ENCODE measurements around the gene RTN4RL2. TPM values are rescaled to one million over a fixed set of nuclear protein-coding genes. Genes with fewer than 3 reads are reported as not detected.

The RTN4RL2 gene
- total RNA-seq, 1 experiment from 2014 or later, result 4.6 TPM

GRCh38 chr11:57476047-57476756 is 15.9 kb downstream of the RTN4RL2 start:
- no TSS peak for BruUV-seq (replicated peaks)
- CTCF ChIA-PET, result interaction anchor here (0.6 to 1.7 kb wide), 11 partner anchors 12 to 1582 kb away, joined by 3 to 10 read pairs (median 3); partner anchors contain the start of gene SSRP1
- peaks cover 4% of the 10 kb centered on the region; the same call in 1 of the 2 replicates for H3K27me3 ChIP-seq (ENCODE audit: insufficient read depth, low read depth)

DNA sequence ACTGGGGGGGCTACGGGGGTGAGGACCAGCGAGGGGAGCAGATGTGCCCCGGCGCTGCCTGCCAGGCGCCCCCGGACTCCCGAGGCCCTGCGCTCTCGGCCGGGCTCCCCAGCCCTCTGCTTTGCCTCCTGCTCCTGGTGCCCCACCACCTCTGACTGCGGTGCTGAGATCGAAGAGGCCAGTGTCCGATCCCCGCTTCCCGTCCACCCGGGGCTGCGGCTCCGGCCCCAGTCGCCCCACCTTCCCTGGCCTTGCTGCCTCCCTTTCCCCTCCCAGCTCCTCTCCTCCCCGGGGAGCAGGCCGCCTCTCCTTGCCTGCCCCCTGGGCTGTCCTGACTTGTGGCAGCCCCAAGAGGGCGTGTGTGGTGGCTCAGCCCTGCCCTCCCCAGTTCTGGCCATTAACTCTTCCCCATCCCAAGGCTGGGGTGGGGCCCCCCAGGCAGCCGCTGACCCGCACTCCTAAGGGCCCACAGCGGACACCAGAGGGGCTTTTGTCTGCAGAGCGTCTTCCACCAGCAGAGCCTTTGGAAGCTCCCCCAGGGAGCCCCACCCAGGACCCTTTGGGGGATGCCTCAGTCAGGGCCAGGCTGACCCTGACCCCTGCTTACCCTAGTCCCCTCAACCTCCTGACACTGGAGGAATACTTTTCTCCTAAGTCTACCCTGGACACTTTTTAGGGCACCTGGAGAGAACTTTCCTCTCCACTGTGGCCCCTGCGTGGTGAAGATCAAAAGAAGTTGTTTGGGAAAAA is 16.6 kb downstream of the RTN4RL2 start:
- CTCF ChIA-PET, result interaction anchor here (0.6 to 1.7 kb wide), 11 partner anchors 13 to 1581 kb away, joined by 3 to 10 read pairs (median 3); partner anchors contain the start of gene SSRP1
- TSS peak; percentile 31 for BruUV-seq (replicated peaks)
- intact Hi-C loops (cut with micrococcal nuclease; ENCODE audit: unreplicated experiment), result no loop called here

More at GRCh38 chr11:57476047-57476756, 15.9 kb downstream of the RTN4RL2 start:
- peak overlapping the region; percentile 86 for H3K4me2 ChIP-seq
- peaks cover 15% of the 10 kb centered on the region; the same call in 1 of the 2 replicates for H3F3A ChIP-seq (ENCODE audit: insufficient read depth, low read depth)
- no peaks in the 10 kb centered on the region for H3K9me3 ChIP-seq (ENCODE audit: insufficient read depth, low read depth)
- no peaks in the 10 kb centered on the region for H3K79me2 ChIP-seq (ENCODE audit: low read depth)
- TF ChIP-seq EZH2 (IDR thresholded peaks at IDR 0.05; ENCODE audit: low read depth) (no peak), CTCF (conservative IDR thresholded peaks at IDR 0.05) (no peak)
- no peaks in the 10 kb centered on the region for H4K20me1 ChIP-seq (ENCODE audit: insufficient read depth)
- peak overlapping the region; percentile 62 for H3K4me3 ChIP-seq
- POLR2A ChIA-PET (ENCODE audit: unreplicated experiment), result interaction anchor here (0.5 to 0.7 kb wide), 5 partner anchors 12 to 323 kb away, joined by 3 to 10 read pairs (median 3); no protein-coding TSS in a partner anchor
- peak in 1 of 2 experiments; percentile 59 for DNase-seq
- H3K27ac ChIP-seq, result no peak overlapping the region
- H2AFZ ChIP-seq, result peak overlapping the region; percentile 83
- H3K9me2 ChIP-seq (ENCODE audit: insufficient read depth), result no peaks in the 10 kb centered on the region
- H3K4me1 ChIP-seq (replicated peaks; ENCODE audit: insufficient read depth), result peaks cover 12% of the 10 kb centered on the region
- intact Hi-C loops (cut with micrococcal nuclease; ENCODE audit: unreplicated experiment), result no loop called here
- no peaks in the 10 kb centered on the region for H3K36me3 ChIP-seq (ENCODE audit: low read depth)

More for the DNA sequence above, 16.6 kb downstream of the RTN4RL2 start:
- no peaks in the 10 kb centered on the region for H3K79me2 ChIP-seq (ENCODE audit: low read depth)
- POLR2A ChIA-PET (ENCODE audit: unreplicated experiment), result interaction anchor here (0.5 to 0.7 kb wide), 5 partner anchors 12 to 322 kb away, joined by 3 to 10 read pairs (median 3); no protein-coding TSS in a partner anchor
- TF ChIP-seq CTCF (conservative IDR thresholded peaks at IDR 0.05), result peak; percentile 76
- TF ChIP-seq EZH2 (IDR thresholded peaks at IDR 0.05; ENCODE audit: low read depth), result no peak
- DNase-seq, result peak; percentile 64 to 79
- no peaks in the 10 kb centered on the region for H3K9me2 ChIP-seq (ENCODE audit: insufficient read depth)
- peak overlapping the region; percentile 86 for H3K4me2 ChIP-seq
- no peaks in the 10 kb centered on the region for H3K9me3 ChIP-seq (ENCODE audit: insufficient read depth, low read depth)
- H3K4me3 ChIP-seq, result peak overlapping the region; percentile 62
- peaks cover 15% of the 10 kb centered on the region; the same call in 1 of the 2 replicates for H3F3A ChIP-seq (ENCODE audit: insufficient read depth, low read depth)
- H3K27ac ChIP-seq, result no peak overlapping the region
- no peaks in the 10 kb centered on the region for H4K20me1 ChIP-seq (ENCODE audit: insufficient read depth)
- H3K36me3 ChIP-seq (ENCODE audit: low read depth), result no peaks in the 10 kb centered on the region
- H3K4me1 ChIP-seq (replicated peaks; ENCODE audit: insufficient read depth), result peaks cover 12% of the 10 kb centered on the region
- H2AFZ ChIP-seq, result peak overlapping the region; percentile 83
- peaks cover 9% of the 10 kb centered on the region; the same call in 1 of the 2 replicates for H3K27me3 ChIP-seq (ENCODE audit: insufficient read depth, low read depth)

Measured in PC-9 (cell line).